ENCODE measurements around the gene RAB7B. TPM values are rescaled to one million over a fixed set of nuclear protein-coding genes. Genes with fewer than 3 reads are reported as not detected.

RAB7B gene
- total RNA-seq, 2 donors from 2014 or later: 2.5 to 12.0 TPM

DNA sequence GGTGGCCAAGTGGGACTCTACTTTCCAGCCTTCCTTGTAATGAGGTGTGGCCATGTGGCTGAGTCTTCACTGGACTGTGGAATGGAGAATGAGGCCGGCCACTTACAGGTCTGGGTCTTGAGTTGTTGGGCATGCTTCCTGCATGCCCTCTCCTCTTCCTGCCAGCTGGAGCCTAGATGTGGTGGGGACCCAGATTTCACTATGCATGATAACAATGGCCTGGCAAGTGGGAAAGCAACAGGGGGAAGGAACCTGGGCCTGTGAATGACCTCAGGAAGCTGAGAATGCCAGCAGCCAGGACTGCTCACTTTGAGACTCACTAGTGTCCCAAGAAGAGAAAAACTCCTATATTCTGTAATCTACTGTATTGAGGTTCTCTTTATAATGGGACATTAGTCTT, 51.4 kb downstream of the RAB7B start:
- no peaks in the 10 kb centered on the region for H3K4me1 ChIP-seq (ENCODE audit: control insufficient read depth in 1 of 2, low read depth in 2 of 2)
- no peaks in the 10 kb centered on the region for H3K36me3 ChIP-seq
- H3K27ac ChIP-seq: no peak overlapping the region
- no peak overlapping the region for H3K4me3 ChIP-seq
- no peak for ATAC-seq (ENCODE audit: insufficient number of reproducible peaks, low FRiP score, low read depth)
- TF ChIP-seq, protein P1, sequence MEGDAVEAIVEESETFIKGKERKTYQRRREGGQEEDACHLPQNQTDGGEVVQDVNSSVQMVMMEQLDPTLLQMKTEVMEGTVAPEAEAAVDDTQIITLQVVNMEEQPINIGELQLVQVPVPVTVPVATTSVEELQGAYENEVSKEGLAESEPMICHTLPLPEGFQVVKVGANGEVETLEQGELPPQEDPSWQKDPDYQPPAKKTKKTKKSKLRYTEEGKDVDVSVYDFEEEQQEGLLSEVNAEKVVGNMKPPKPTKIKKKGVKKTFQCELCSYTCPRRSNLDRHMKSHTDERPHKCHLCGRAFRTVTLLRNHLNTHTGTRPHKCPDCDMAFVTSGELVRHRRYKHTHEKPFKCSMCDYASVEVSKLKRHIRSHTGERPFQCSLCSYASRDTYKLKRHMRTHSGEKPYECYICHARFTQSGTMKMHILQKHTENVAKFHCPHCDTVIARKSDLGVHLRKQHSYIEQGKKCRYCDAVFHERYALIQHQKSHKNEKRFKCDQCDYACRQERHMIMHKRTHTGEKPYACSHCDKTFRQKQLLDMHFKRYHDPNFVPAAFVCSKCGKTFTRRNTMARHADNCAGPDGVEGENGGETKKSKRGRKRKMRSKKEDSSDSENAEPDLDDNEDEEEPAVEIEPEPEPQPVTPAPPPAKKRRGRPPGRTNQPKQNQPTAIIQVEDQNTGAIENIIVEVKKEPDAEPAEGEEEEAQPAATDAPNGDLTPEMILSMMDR (IDR thresholded peaks at IDR 0.05): no peak
- H3K27me3 ChIP-seq (replicated peaks; ENCODE audit: insufficient read depth): no peaks in the 10 kb centered on the region
- H3K9me3 ChIP-seq: no peaks in the 10 kb centered on the region
- DNase-seq (ENCODE audit: low spot score): no peak

DNA sequence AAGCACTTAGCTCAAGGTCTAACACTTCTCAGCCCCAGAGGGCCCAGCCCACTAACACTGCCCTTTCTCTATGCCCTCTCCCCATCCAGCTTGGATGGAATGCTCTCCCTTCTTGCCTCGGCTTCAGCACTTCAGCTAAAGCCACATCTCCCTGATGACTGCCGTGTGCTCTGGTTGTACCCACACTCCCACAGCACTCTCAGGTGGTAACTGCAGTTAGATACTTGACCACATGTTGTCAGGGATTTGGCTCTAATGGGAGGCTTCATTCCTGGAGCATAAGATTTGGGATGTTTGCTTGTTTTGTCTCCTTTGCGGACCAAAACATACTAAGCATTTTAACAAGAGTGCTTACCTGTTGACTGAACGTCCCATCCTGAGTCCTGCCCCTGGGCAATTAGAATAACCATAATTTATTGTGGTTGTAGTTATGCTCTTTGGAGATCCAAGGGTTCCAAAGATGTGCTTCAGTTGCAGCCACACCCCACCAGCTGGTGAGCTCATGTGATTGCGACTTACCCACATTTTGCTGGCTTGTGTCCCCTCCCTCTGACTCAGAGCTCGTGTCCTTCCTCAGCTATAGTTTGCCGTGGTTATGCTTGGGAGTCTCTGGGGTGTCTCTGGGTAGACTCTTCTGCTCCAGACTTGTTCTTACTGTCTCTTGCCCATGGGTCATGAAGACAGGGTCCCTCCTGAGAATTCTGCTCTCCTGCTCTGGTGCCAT, 52.2 kb downstream of the RAB7B start:
- no peaks in the 10 kb centered on the region for H3K4me1 ChIP-seq (ENCODE audit: control insufficient read depth in 1 of 2, low read depth in 2 of 2)
- ATAC-seq (ENCODE audit: insufficient number of reproducible peaks, low FRiP score, low read depth) (no peak), DNase-seq (ENCODE audit: low spot score) (no peak)
- no peak overlapping the region for H3K27ac ChIP-seq
- no peak overlapping the region for H3K4me3 ChIP-seq
- H3K36me3 ChIP-seq: no peaks in the 10 kb centered on the region
- H3K27me3 ChIP-seq (replicated peaks; ENCODE audit: insufficient read depth): no peaks in the 10 kb centered on the region
- TF ChIP-seq, protein P1 (IDR thresholded peaks at IDR 0.05): no peak
- H3K9me3 ChIP-seq: no peaks in the 10 kb centered on the region

DNA sequence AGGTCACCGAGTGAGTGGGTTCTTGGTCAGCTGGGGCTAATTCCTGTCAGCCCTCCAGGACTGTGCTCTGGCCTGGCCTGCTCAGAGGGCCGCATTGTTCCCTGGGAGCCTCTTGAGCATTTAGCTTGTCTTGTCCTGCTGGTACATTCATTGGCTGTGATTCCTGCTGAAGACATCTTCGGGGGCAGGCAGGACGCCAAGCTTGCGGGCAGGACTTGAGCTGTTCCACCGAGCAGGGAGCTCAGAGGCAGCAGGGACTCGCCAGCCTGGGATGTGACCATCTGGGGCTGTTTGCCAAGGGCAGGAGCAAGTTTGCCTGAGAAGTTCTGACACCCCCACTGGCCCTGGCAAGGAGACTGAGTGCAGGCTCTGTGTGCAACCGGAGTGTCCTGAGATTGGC, 52.9 kb downstream of the RAB7B start:
- Histone ChIP-seq H3K4me1 (ENCODE audit: control insufficient read depth in 1 of 2, low read depth in 2 of 2) (no peaks in the 10 kb centered on the region), H3K4me3 (no peak overlapping the region), H3K27me3 (replicated peaks; ENCODE audit: insufficient read depth) (no peaks in the 10 kb centered on the region), H3K27ac (no peak overlapping the region), H3K36me3 (no peaks in the 10 kb centered on the region), H3K9me3 (no peaks in the 10 kb centered on the region)
- no peak for ATAC-seq (ENCODE audit: insufficient number of reproducible peaks, low FRiP score, low read depth)
- DNase-seq (ENCODE audit: low spot score): no peak
- TF ChIP-seq, protein P1 (IDR thresholded peaks at IDR 0.05): no peak

DNA sequence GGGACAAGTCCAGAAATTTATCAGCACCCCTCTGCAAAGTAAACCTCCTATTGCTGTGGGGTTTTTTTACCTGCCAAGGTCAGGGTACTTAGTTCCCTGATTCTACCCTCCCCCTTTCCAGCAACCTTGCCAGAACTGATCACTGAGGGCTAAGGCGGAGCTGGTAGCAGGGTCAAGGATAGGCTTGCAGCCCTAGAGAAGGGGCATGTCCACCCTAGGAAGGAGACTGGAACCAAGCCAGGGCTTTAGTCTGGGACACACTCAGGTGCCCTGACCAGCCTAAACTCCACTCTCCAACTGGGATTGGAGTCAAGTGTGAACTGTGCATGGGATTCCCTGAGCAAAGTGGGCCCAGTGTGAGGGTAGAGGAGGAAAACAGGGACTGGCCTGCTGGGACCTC, 53.4 kb downstream of the RAB7B start:
- Histone ChIP-seq H3K4me1 (ENCODE audit: control insufficient read depth in 1 of 2, low read depth in 2 of 2) (no peaks in the 10 kb centered on the region), H3K4me3 (no peak overlapping the region), H3K36me3 (no peaks in the 10 kb centered on the region), H3K27ac (no peak overlapping the region), H3K9me3 (no peaks in the 10 kb centered on the region), H3K27me3 (replicated peaks; ENCODE audit: insufficient read depth) (no peaks in the 10 kb centered on the region)
- DNase-seq (ENCODE audit: low spot score) (no peak), ATAC-seq (ENCODE audit: insufficient number of reproducible peaks, low FRiP score, low read depth) (no peak)
- TF ChIP-seq, protein P1 (IDR thresholded peaks at IDR 0.05): no peak

DNA sequence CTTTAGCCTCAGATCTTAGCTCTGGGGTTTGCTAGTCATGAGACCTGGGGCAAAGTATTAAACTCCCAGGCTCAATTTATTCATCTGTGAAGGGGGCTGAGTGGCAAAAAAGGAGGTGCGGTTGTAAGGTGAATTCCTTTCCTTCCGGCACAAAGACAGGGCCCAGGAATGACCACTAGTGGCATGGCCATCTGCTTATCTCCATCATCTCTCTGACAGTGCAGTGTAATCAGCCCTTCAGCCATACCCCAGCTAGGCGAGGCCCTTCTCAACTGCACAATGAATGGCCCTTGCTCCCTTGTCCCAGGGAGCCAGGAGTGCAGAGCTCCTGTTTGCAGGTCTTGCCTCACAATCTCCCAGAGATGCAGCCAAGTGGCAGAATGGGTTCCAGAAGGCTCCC, 54.3 kb downstream of the RAB7B start:
- H3K27me3 ChIP-seq (replicated peaks; ENCODE audit: insufficient read depth): no peaks in the 10 kb centered on the region
- H3K4me1 ChIP-seq (ENCODE audit: control insufficient read depth in 1 of 2, low read depth in 2 of 2): no peaks in the 10 kb centered on the region
- DNase-seq (ENCODE audit: low spot score) (no peak), ATAC-seq (ENCODE audit: insufficient number of reproducible peaks, low FRiP score, low read depth) (no peak)
- no peak overlapping the region for H3K27ac ChIP-seq
- H3K4me3 ChIP-seq: no peak overlapping the region
- no peaks in the 10 kb centered on the region for H3K9me3 ChIP-seq
- TF ChIP-seq, protein P1 (IDR thresholded peaks at IDR 0.05): no peak
- no peaks in the 10 kb centered on the region for H3K36me3 ChIP-seq
